HT1080 (cell line): ENCODE data around the gene CD300LB. TPM values are rescaled to one million over a fixed set of nuclear protein-coding genes. Genes with fewer than 3 reads are reported as not detected.
A peak's percentile ranks its signal among the peaks of the same experiment; 100 is the strongest.
"Not testable (repeated sequence)": the region's sequence is repeated elsewhere in the genome, so short reads cannot be mapped to it uniquely, and the experiment has no call there.

Source experiments
- DNase-seq: peaks from one replicate; pipeline ENCODE4 v3.0.0-alpha.2; 2015; ENCODE audit warnings: low read depth
- polyA plus RNA-seq, 2 experiments: library from polyadenylated mRNA; depleted of rRNA; stranded (reverse); fragments of >200 nt; gene quantifications; 2 replicates each; pipeline ENCODE4 v1.2.3, GENCODE V29; 2015
- total RNA-seq: library from RNA; depleted of rRNA; stranded (reverse); fragments of >200 nt; shearing (Covaris generic); gene quantifications from 2 replicates; pipeline ENCODE4 v1.2.3, GENCODE V29; 2014; rRNA removed

The CD300LB gene
- total RNA-seq, result not detected in 2 replicates
- not detected in 2 replicates for polyA plus RNA-seq (2015; cell fraction: cytosol; rRNA removed)
- polyA plus RNA-seq (2015; cell fraction: nucleus; rRNA removed), result not detected in 2 replicates

DNA sequence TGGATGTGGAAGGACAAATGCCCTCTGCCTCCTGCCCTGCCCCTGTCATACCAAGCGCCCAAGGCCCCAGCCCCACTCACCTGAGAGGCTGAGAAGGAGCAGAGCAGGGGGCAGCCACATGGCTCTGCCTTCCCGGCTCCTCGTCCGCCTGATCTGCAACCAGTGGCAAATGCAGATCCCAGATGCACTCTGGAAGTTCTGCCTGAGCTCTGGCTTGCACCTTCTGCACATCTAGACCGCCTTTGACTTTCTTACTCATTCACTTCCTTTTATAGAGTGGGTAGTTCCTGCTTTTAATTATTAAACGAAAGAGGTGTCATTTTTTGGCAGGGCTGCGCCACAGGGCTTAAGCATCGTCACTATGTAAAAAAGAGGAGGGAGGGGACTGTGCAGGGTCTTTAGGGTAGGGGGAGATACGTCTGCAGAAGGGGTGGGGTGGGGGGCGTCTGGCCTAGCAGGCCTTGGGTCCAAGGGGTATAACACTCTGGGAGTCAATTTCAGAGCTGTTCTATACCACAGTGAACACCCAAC, at the start of gene CD300LB:
Gene CD300LB (minus strand): TSS at position 245 of the 531 bp plus-strand sequence. CDS start 125 bp downstream, at position 120.
- DNase-seq, result no peak

- DNase-seq, result no peak
Observed at GRCh38 chr17:74579900-74580299, 48.6 kb upstream of the CD300LB start.

DNA sequence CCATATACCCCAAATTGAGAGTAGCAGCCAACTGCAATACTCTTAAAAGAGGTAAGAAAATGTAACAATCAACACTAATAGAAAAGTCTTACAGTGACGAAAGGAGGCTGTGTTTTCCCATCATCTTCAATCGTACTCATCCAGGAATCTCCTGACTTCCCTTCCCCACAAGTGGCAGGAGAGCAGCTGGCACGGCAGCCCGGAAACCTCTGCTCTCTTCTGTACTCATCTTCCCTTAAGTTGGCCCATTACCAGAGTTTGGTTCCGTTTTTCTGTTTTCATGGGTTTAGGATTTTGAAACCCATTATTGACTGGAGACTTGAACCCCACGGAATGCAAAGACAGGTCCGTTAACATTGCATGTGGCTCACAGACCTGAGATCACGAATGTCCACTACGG, 47.7 kb upstream of the CD300LB start:
- DNase-seq, result no peak

- no peak for DNase-seq
Observed at GRCh38 chr17:74574489-74575142, 43.3 kb upstream of the CD300LB start.

DNA sequence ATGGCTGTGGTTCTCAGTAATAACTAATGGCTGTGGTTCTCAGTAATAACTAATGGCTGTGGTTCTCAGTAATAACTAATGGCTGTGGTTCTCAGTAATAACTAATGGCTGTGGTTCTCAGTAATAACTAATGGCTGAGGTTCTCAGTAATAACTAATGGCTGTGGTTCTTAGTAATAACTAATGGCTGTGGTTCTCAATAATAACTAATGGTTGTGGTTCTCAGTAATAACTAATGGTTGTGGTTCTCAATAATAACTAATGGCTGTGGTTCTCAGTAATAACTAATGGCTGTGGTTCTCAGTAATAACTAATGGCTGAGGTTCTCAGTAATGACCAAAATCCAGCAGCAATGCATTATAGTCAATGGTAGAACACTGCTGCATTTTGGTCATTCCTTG, 42.4 kb upstream of the CD300LB start:
- not testable (repeated sequence) for DNase-seq

DNA sequence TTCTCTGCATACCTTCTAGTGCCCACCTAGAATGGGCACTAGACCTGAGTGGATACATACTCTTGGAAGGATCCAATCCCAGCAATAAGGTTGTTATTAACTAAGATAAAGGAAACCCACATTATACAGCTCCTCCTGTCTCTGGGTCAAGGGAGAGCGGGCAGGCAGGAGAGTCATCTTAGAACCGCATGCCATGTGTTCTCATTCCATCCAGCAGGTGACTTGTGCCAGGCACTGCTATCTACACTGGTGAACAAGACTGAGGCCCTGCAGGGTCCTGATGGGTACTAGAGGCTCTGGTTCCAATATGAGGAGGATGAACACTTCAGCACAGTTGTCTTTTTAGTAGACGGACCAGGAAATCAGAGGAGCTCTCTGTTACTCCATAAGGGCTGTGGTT, 41.9 kb upstream of the CD300LB start:
- no peak for DNase-seq

- no peak for DNase-seq
Observed at GRCh38 chr17:74571621-74572270, 40.5 kb upstream of the CD300LB start.

GRCh38 chr17:74569020-74570003, 38.0 kb upstream of the CD300LB start:
- DNase-seq, result peak; percentile 98

DNA sequence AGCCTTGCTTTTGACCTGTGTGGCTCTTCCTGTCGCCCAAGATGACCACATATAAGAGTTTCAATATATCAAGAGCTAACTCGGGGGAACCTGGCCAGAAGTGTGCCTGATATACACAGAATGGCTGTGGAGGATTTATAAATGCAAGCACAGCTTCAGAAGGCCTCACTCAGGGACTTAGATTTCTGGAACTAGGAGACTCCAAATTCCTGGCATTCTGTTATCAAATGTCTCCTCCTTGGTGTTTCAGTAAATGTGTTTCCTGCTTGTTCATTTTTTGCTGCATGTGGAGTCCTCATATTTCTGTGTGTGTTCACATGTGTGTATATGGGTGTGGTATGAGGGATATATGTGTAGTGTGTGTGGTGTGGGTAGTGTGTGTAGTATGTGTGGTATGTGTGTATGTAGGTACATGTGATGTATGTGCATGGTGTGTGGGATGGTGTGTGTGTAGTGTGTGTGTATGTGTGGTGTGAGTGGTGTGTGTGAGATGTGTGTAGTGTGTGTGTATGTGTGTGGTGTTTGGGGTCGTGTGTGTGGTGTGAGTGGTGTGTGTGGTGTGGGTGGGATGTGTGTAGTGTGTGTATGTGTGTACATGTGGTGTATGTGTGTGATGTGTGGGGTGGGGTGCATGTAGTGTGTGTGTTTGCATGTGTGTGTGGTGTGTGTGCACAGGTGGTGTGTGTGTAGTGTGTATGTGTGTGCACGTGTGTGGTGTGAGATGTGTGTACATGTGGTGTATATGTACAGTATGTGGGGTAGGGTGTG, 37.0 kb upstream of the CD300LB start:
- no peak for DNase-seq

- DNase-seq, result no peak
Observed at GRCh38 chr17:74567397-74567796, 36.1 kb upstream of the CD300LB start, which contains the start of gene CD300H. Gene CD300H (minus strand): TSS chr17:74567509.

DNA sequence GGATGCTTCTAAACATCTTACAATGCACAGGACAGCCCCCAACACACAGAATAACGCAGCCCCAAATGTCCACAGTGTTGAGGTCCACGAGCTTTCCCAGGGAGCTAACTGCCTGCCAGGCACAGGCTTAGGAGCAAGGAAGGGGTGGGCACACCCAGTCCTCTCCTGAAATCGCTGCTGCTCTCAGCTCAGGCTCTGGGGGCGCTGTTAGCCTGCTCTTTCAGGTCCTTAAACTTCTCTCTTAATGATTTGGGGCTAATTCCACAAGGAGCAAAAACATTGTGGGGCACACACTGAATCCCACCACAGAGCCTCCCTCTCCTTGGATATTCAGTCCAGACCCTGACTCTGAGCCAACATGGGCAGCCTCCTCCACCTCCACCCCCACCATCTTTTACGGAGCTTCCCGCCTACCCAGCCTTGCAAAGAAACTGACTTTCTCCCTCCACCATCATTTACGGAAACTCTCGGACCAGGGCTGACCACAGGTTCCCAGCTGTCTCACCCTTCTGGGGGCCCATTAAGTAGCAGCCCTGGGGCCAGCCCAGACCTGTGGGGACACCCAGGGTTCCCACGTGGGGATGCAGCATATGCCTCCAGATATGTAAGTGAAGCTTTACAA, 35.0 kb upstream of the CD300LB start:
- DNase-seq, result peak; percentile 28

DNA sequence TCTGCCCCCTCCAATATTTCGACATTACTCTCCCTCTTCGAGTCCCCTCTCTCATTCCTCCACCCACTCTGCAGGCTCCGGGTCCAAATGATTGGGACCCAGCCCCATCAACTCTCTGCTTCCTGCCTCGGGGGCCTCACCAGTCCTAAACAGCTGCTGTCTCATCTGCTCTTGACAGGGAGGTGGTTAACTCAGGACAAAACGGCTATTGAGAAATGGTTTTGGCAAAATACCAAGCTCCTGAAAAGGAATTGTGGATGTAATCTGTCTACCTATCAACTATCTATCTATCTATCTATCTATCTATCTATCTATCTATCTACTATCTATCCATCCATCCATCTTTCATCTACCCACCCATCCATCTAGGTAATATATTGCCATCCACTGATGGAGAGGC, 33.9 kb upstream of the CD300LB start:
- DNase-seq, result no peak

DNA sequence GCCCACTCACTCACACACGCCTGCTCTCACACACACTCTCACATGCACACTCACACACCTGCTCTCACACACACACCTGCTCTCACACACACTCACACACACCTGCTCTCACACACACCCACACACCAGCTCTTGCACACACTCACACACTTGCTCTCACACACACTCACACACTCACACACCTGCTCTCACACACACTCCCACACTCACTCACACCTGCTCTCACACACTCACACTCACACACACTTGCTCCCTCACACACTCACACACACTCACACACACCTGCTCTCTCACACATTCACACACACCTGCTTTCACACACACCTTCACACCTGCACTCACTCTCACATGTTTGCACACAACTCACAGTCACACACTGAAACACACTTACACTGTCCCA, 32.1 kb upstream of the CD300LB start:
- DNase-seq, result no peak

- DNase-seq, result no peak
Observed at GRCh38 chr17:74561586-74561985, 30.3 kb upstream of the CD300LB start.

DNA sequence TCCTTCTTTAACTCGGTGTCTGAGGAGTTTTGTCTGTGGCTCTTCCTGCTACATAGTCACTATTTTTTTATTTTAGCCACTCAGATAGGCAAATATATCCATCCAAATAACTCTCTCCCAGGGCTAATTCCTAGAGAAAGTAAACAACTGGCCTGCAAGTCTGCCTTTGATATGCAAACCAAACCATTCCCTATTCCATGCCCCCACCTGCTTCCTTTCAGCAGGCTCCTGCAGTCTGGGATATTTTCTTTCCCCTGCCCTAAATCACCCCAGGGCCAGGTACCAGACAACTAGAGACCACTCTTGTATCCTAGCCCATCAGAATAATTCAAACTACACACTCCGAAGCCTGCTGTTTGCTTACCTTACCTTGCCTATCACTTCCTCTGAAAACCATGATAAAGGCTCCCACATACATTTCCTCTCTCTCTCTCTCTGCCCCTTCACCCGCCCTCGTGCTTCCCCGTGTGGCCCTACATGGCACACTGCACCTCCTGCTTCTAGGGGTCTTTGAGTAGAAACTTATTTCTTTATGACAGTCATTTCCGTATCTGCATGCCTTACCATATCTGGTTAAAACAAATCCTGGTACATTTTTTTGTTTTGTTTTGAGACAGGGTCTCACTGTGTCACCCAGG, 27.7 kb upstream of the CD300LB start:
- no peak for DNase-seq

GRCh38 chr17:74558402-74558801, 27.1 kb upstream of the CD300LB start:
- DNase-seq, result not testable (repeated sequence)

GRCh38 chr17:74555427-74555940, 24.2 kb upstream of the CD300LB start:
- DNase-seq, result no peak

GRCh38 chr17:74554909-74555308, 23.6 kb upstream of the CD300LB start:
- no peak for DNase-seq

GRCh38 chr17:74552037-74552436, 20.8 kb upstream of the CD300LB start:
- peak; percentile 51 for DNase-seq
